ENCODE results near the gene RYR1. TPM values are rescaled to one million over a fixed set of nuclear protein-coding genes. Genes with fewer than 3 reads are reported as not detected.

RYR1 gene
- total and polyA plus RNA-seq, 3 experiments from 2014 or later, result 0.71 to 3.3 (median 1.4) TPM

GRCh38 chr19:38485541-38486285 lies 52.2 kb downstream of the RYR1 start:
- no peak for DNase-seq
- Mint-ChIP-seq H3K27me3 (peaks cover 15 to 42% of the 10 kb centered on the region in 2 donors), H3K9me3 (peaks cover 0 to 4% (median 2%) of the 10 kb centered on the region in 5 donors), H3K36me3 (peaks cover 0 to 5% (median 2%) of the 10 kb centered on the region in 3 donors), H3K4me1 (no peaks in the 10 kb centered on the region), H3K4me3 (no peak overlapping the region), H3K27ac (no peak overlapping the region)
- Histone ChIP-seq H3K4me3 (ENCODE audit: low read length) (no peak overlapping the region), H3K36me3 (ENCODE audit: insufficient read depth, low read length) (no peaks in the 10 kb centered on the region), H3K27me3 (ENCODE audit: insufficient read depth, low read length, poor library complexity, severe bottlenecking) (no peaks in the 10 kb centered on the region), H3K9me3 (ENCODE audit: low read length) (no peaks in the 10 kb centered on the region), H3K4me1 (ENCODE audit: insufficient read depth, low read length) (no peaks in the 10 kb centered on the region), H3K27ac (ENCODE audit: low read depth, low read length) (no peak overlapping the region)
- ChIA-PET POLR2A (no interaction called here), CTCF (no interaction called here)

- no peak overlapping the region for H3K4me3 ChIP-seq (ENCODE audit: low read length)
- no peak overlapping the region for H3K27ac ChIP-seq (ENCODE audit: low read depth, low read length)
- Mint-ChIP-seq H3K27ac (peak overlapping the region in 1 of 8 donors; percentile 1), H3K27me3 (peaks cover 22 to 50% of the 10 kb centered on the region in 2 donors), H3K9me3 (peaks cover 0 to 11% (median 6%) of the 10 kb centered on the region in 5 donors), H3K36me3 (peaks cover 0 to 8% (median 2%) of the 10 kb centered on the region in 3 donors), H3K4me3 (no peak overlapping the region), H3K4me1 (no peaks in the 10 kb centered on the region)
- POLR2A ChIA-PET, result no interaction called here
- H3K36me3 ChIP-seq (ENCODE audit: insufficient read depth, low read length), result no peaks in the 10 kb centered on the region
- no peaks in the 10 kb centered on the region for H3K4me1 ChIP-seq (ENCODE audit: insufficient read depth, low read length)
- CTCF ChIA-PET, result no interaction called here
- DNase-seq, result no peak
- no peaks in the 10 kb centered on the region for H3K9me3 ChIP-seq (ENCODE audit: low read length)
- H3K27me3 ChIP-seq (ENCODE audit: insufficient read depth, low read length, poor library complexity, severe bottlenecking), result no peaks in the 10 kb centered on the region
Observed at GRCh38 chr19:38486731-38487336, 53.3 kb downstream of the RYR1 start.

GRCh38 chr19:38488096-38488495 lies 54.6 kb downstream of the RYR1 start:
- POLR2A ChIA-PET, result no interaction called here

GRCh38 chr19:38488776-38489481 lies 55.4 kb downstream of the RYR1 start:
- DNase-seq, result no peak
- ChIA-PET CTCF (no interaction called here), POLR2A (no interaction called here)
- no peak overlapping the region for H3K4me3 ChIP-seq (ENCODE audit: low read length)
- H3K27ac Mint-ChIP-seq, result peak overlapping the region in 1 of 8 donors; percentile 1
- H3K36me3 ChIP-seq (ENCODE audit: insufficient read depth, low read length), result no peaks in the 10 kb centered on the region
- peaks cover 0 to 8% (median 2%) of the 10 kb centered on the region in 3 donors for H3K36me3 Mint-ChIP-seq
- peaks cover 0 to 12% (median 6%) of the 10 kb centered on the region in 5 donors for H3K9me3 Mint-ChIP-seq
- H3K27ac ChIP-seq (ENCODE audit: low read depth, low read length), result no peak overlapping the region
- peaks cover 20 to 52% of the 10 kb centered on the region in 2 donors for H3K27me3 Mint-ChIP-seq
- H3K4me1 ChIP-seq (ENCODE audit: insufficient read depth, low read length), result no peaks in the 10 kb centered on the region
- H3K9me3 ChIP-seq (ENCODE audit: low read length), result no peaks in the 10 kb centered on the region
- H3K4me3 Mint-ChIP-seq, result no peak overlapping the region
- H3K27me3 ChIP-seq (ENCODE audit: insufficient read depth, low read length, poor library complexity, severe bottlenecking), result no peaks in the 10 kb centered on the region
- H3K4me1 Mint-ChIP-seq, result peaks cover 0 to 7% (median 0%) of the 10 kb centered on the region in 3 donors

More at GRCh38 chr19:38488096-38488495, 54.6 kb downstream of the RYR1 start:
- Mint-ChIP-seq H3K9me3 (peaks cover 0 to 12% (median 6%) of the 10 kb centered on the region in 5 donors), H3K4me1 (peaks cover 0 to 6% (median 0%) of the 10 kb centered on the region in 3 donors), H3K36me3 (peaks cover 0 to 8% (median 2%) of the 10 kb centered on the region in 3 donors), H3K27me3 (peaks cover 20 to 52% of the 10 kb centered on the region in 2 donors), H3K27ac (no peak overlapping the region), H3K4me3 (no peak overlapping the region)
- CTCF ChIA-PET, result no interaction called here
- Histone ChIP-seq H3K36me3 (ENCODE audit: insufficient read depth, low read length) (no peaks in the 10 kb centered on the region), H3K4me3 (ENCODE audit: low read length) (no peak overlapping the region), H3K9me3 (ENCODE audit: low read length) (no peaks in the 10 kb centered on the region), H3K27ac (ENCODE audit: low read depth, low read length) (no peak overlapping the region), H3K4me1 (ENCODE audit: insufficient read depth, low read length) (no peaks in the 10 kb centered on the region), H3K27me3 (ENCODE audit: insufficient read depth, low read length, poor library complexity, severe bottlenecking) (no peaks in the 10 kb centered on the region)
- no peak for DNase-seq

- Histone ChIP-seq H3K36me3 (ENCODE audit: insufficient read depth, low read length) (no peaks in the 10 kb centered on the region), H3K9me3 (ENCODE audit: low read length) (no peaks in the 10 kb centered on the region), H3K4me1 (ENCODE audit: insufficient read depth, low read length) (no peaks in the 10 kb centered on the region), H3K4me3 (ENCODE audit: low read length) (no peak overlapping the region), H3K27ac (ENCODE audit: low read depth, low read length) (no peak overlapping the region), H3K27me3 (ENCODE audit: insufficient read depth, low read length, poor library complexity, severe bottlenecking) (no peaks in the 10 kb centered on the region)
- Mint-ChIP-seq H3K27me3 (peaks cover 20 to 49% of the 10 kb centered on the region in 2 donors), H3K9me3 (peaks cover 0 to 12% (median 6%) of the 10 kb centered on the region in 5 donors), H3K4me3 (peak overlapping the region in 1 of 7 donors; percentile 30), H3K27ac (no peak overlapping the region), H3K36me3 (peaks cover 0 to 8% (median 2%) of the 10 kb centered on the region in 3 donors), H3K4me1 (peaks cover 0 to 7% (median 0%) of the 10 kb centered on the region in 3 donors)
- ChIA-PET POLR2A (no interaction called here), CTCF (no interaction called here)
- DNase-seq, result no peak
Observed at GRCh38 chr19:38490861-38491260, 57.4 kb downstream of the RYR1 start.

- Mint-ChIP-seq H3K4me3 (no peak overlapping the region), H3K4me1 (peaks cover 0 to 7% (median 0%) of the 10 kb centered on the region in 3 donors), H3K27ac (no peak overlapping the region), H3K36me3 (peaks cover 0 to 8% (median 2%) of the 10 kb centered on the region in 3 donors), H3K9me3 (peaks cover 0 to 12% (median 6%) of the 10 kb centered on the region in 5 donors), H3K27me3 (peaks cover 18 to 38% of the 10 kb centered on the region in 2 donors)
- Histone ChIP-seq H3K27ac (ENCODE audit: low read depth, low read length) (no peak overlapping the region), H3K4me1 (ENCODE audit: insufficient read depth, low read length) (no peaks in the 10 kb centered on the region), H3K4me3 (ENCODE audit: low read length) (no peak overlapping the region), H3K9me3 (ENCODE audit: low read length) (no peaks in the 10 kb centered on the region), H3K36me3 (ENCODE audit: insufficient read depth, low read length) (no peaks in the 10 kb centered on the region), H3K27me3 (ENCODE audit: insufficient read depth, low read length, poor library complexity, severe bottlenecking) (no peaks in the 10 kb centered on the region)
- no peak for DNase-seq
- ChIA-PET CTCF (no interaction called here), POLR2A (no interaction called here)
Observed at GRCh38 chr19:38492181-38492813, 58.8 kb downstream of the RYR1 start.

- Mint-ChIP-seq H3K4me3 (no peak overlapping the region), H3K4me1 (peaks cover 0 to 7% (median 0%) of the 10 kb centered on the region in 3 donors), H3K36me3 (peaks cover 0 to 8% (median 4%) of the 10 kb centered on the region in 3 donors), H3K27me3 (peaks cover 10 to 28% of the 10 kb centered on the region in 2 donors), H3K27ac (no peak overlapping the region), H3K9me3 (peaks cover 0 to 12% (median 6%) of the 10 kb centered on the region in 5 donors)
- H3K27ac ChIP-seq (ENCODE audit: low read depth, low read length), result no peak overlapping the region
- H3K27me3 ChIP-seq (ENCODE audit: insufficient read depth, low read length, poor library complexity, severe bottlenecking), result no peaks in the 10 kb centered on the region
- H3K4me1 ChIP-seq (ENCODE audit: insufficient read depth, low read length), result no peaks in the 10 kb centered on the region
- ChIA-PET CTCF (interaction anchor here (1.3 kb wide), 1 partner anchor 21 kb away, joined by 3 read pairs; no protein-coding TSS in a partner anchor), POLR2A (no interaction called here)
- H3K36me3 ChIP-seq (ENCODE audit: insufficient read depth, low read length), result no peaks in the 10 kb centered on the region
- H3K9me3 ChIP-seq (ENCODE audit: low read length), result no peaks in the 10 kb centered on the region
- DNase-seq, result no peak
- no peak overlapping the region for H3K4me3 ChIP-seq (ENCODE audit: low read length)
Observed at GRCh38 chr19:38494379-38494778, 60.9 kb downstream of the RYR1 start.

Data from CD8-positive, alpha-beta memory T cell (primary cell).